ENCODE results near the gene PDE8A. TPM values are rescaled to one million over a fixed set of nuclear protein-coding genes. Genes with fewer than 3 reads are reported as not detected.

Gene PDE8A
- total RNA-seq, 1 donor from 2014 or later = 11.4 TPM

GRCh38 chr15:85028416-85028815 is 46.8 kb downstream of the PDE8A start:
- Mint-ChIP-seq H3K9me3 (peaks cover 2% of the 10 kb centered on the region), H3K4me1 (peaks cover 6% of the 10 kb centered on the region), H3K36me3 (no peaks in the 10 kb centered on the region), H3K4me3 (no peak overlapping the region), H3K27ac (no peak overlapping the region), H3K27me3 (ENCODE audit: insufficient read depth, low read depth) (no peaks in the 10 kb centered on the region)
- H3K79me2 ChIP-seq (ENCODE audit: low read depth) = no peaks in the 10 kb centered on the region
- H2AFZ ChIP-seq (replicated peaks) = no peak overlapping the region
- no peaks in the 10 kb centered on the region for H3K27me3 ChIP-seq
- H3K4me1 ChIP-seq = peaks cover 40% of the 10 kb centered on the region
- TF ChIP-seq CTCF (IDR thresholded peaks at IDR 0.05) = no peak
- TF ChIP-seq EZH2 (IDR thresholded peaks at IDR 0.05) = no peak
- no peak for TF ChIP-seq EZH2phosphoT487 (IDR thresholded peaks at IDR 0.05)
- peak overlapping the region; percentile 5 for H3K4me2 ChIP-seq
- no peaks in the 10 kb centered on the region for H3K9me3 ChIP-seq (ENCODE audit: low read depth)
- DNase-seq (ENCODE audit: low spot score) = no peak
- H3K36me3 ChIP-seq = no peaks in the 10 kb centered on the region
- no peak overlapping the region for H3K4me3 ChIP-seq
- no peak overlapping the region for H3K27ac ChIP-seq
- no peaks in the 10 kb centered on the region for H4K20me1 ChIP-seq (ENCODE audit: low read depth)
- H3K9ac ChIP-seq = no peak overlapping the region
- no peaks in the 10 kb centered on the region for H3F3A ChIP-seq (ENCODE audit: low read depth)

- Histone ChIP-seq H3K36me3 (no peaks in the 10 kb centered on the region), H3K9ac (no peak overlapping the region), H3K4me1 (peaks cover 40% of the 10 kb centered on the region), H3K4me2 (no peak overlapping the region), H3K9me3 (ENCODE audit: low read depth) (no peaks in the 10 kb centered on the region), H3K4me3 (no peak overlapping the region), H3K27ac (no peak overlapping the region), H3K27me3 (no peaks in the 10 kb centered on the region), H2AFZ (replicated peaks) (no peak overlapping the region), H4K20me1 (ENCODE audit: low read depth) (no peaks in the 10 kb centered on the region), H3K79me2 (ENCODE audit: low read depth) (no peaks in the 10 kb centered on the region), H3F3A (ENCODE audit: low read depth) (no peaks in the 10 kb centered on the region)
- Mint-ChIP-seq H3K4me3 (no peak overlapping the region), H3K27ac (no peak overlapping the region), H3K9me3 (no peaks in the 10 kb centered on the region), H3K4me1 (peaks cover 6% of the 10 kb centered on the region), H3K27me3 (ENCODE audit: insufficient read depth, low read depth) (no peaks in the 10 kb centered on the region), H3K36me3 (no peaks in the 10 kb centered on the region)
- TF ChIP-seq CTCF (IDR thresholded peaks at IDR 0.05) (no peak), EZH2phosphoT487 (IDR thresholded peaks at IDR 0.05) (no peak), EZH2 (IDR thresholded peaks at IDR 0.05) (no peak)
- no peak for DNase-seq (ENCODE audit: low spot score)
Measured at GRCh38 chr15:85029221-85029620, 47.6 kb downstream of the PDE8A start.

GRCh38 chr15:85030301-85030929 is 48.8 kb downstream of the PDE8A start:
- Mint-ChIP-seq H3K36me3 (no peaks in the 10 kb centered on the region), H3K27ac (no peak overlapping the region)

More at GRCh38 chr15:85030301-85030929, 48.8 kb downstream of the PDE8A start:
- H3K4me1 Mint-ChIP-seq = peaks cover 3% of the 10 kb centered on the region
- TF ChIP-seq EZH2 (IDR thresholded peaks at IDR 0.05) = no peak
- no peak for TF ChIP-seq CTCF (IDR thresholded peaks at IDR 0.05)
- no peak for TF ChIP-seq EZH2phosphoT487 (IDR thresholded peaks at IDR 0.05)
- H3K9ac ChIP-seq = no peak overlapping the region
- H3K27me3 ChIP-seq = no peaks in the 10 kb centered on the region
- H3K79me2 ChIP-seq (ENCODE audit: low read depth) = no peaks in the 10 kb centered on the region
- H2AFZ ChIP-seq (replicated peaks) = no peak overlapping the region
- no peaks in the 10 kb centered on the region for H3K9me3 Mint-ChIP-seq
- no peaks in the 10 kb centered on the region for H4K20me1 ChIP-seq (ENCODE audit: low read depth)
- H3K4me2 ChIP-seq = no peak overlapping the region
- H3K27ac ChIP-seq = no peak overlapping the region
- no peaks in the 10 kb centered on the region for H3F3A ChIP-seq (ENCODE audit: low read depth)
- no peaks in the 10 kb centered on the region for H3K9me3 ChIP-seq (ENCODE audit: low read depth)
- no peaks in the 10 kb centered on the region for H3K27me3 Mint-ChIP-seq (ENCODE audit: insufficient read depth, low read depth)
- H3K4me3 ChIP-seq = no peak overlapping the region
- H3K4me1 ChIP-seq = peaks cover 31% of the 10 kb centered on the region
- no peak overlapping the region for H3K4me3 Mint-ChIP-seq
- DNase-seq (ENCODE audit: low spot score) = no peak
- H3K36me3 ChIP-seq = no peaks in the 10 kb centered on the region

All from neural progenitor cell (in vitro differentiated cells).